Loucy (cell line): ENCODE results near the gene ZFAND3.

ENCODE experiments used
- H2AFZ ChIP-seq: fragments of 200-600 bp; sonication (generic); 2 replicates; pipeline ENCODE4 v1.6.0; 2016; ENCODE audit warnings: antibody characterized with exemption, mild to moderate bottlenecking, low read length, moderate library complexity
- H3F3A ChIP-seq: fragments of 200-600 bp; 2 replicates; pipeline ENCODE4 v1.6.0; 2016; ENCODE audit warnings: antibody characterized with exemption, low read depth, mild to moderate bottlenecking
- H3K27me3 ChIP-seq: fragments of 200-600 bp; sonication (generic); 2 replicates; pipeline ENCODE4 v1.6.1; 2014; ENCODE audit warnings: low read length, mild to moderate bottlenecking; ENCODE audit not compliant: insufficient read depth, poor library complexity, severe bottlenecking
- H3K36me3 ChIP-seq: fragments of 200-600 bp; sonication (generic); 2 replicates; pipeline ENCODE4 v1.6.1; 2016; ENCODE audit warnings: low read length; ENCODE audit not compliant: insufficient read depth
- H3K4me1 ChIP-seq: fragments of 200-600 bp; sonication (generic); 2 replicates; pipeline ENCODE4 v1.5.1; 2014; ENCODE audit warnings: low read length, mild to moderate bottlenecking; ENCODE audit not compliant: insufficient read depth, poor library complexity, severe bottlenecking
- H3K4me2 ChIP-seq: fragments of 200-600 bp; sonication (generic); 2 replicates; pipeline ENCODE4 v1.6.0; 2014; ENCODE audit warnings: antibody characterized with exemption, low read length, low read depth, mild to moderate bottlenecking; ENCODE audit not compliant: poor library complexity, severe bottlenecking
- H3K4me3 ChIP-seq: fragments of 200-600 bp; sonication (generic); 2 replicates; pipeline ENCODE4 v1.5.1; 2014; ENCODE audit warnings: low read length, mild to moderate bottlenecking, mixed read lengths; ENCODE audit not compliant: poor library complexity, severe bottlenecking
- H3K79me2 ChIP-seq: fragments of 200-600 bp; sonication (generic); 2 replicates; pipeline ENCODE4 v1.6.1; 2014; ENCODE audit warnings: low read length; ENCODE audit not compliant: insufficient read depth
- H3K9ac ChIP-seq: fragments of 200-600 bp; sonication (generic); 2 replicates; pipeline ENCODE4 v1.6.0; 2014; ENCODE audit warnings: mild to moderate bottlenecking, low read depth, low read length, moderate library complexity; ENCODE audit not compliant: poor library complexity, severe bottlenecking
- H3K9me2 ChIP-seq: fragments of 200-600 bp; sonication (generic); replicated peaks from 2 replicates; pipeline ENCODE4 v1.6.1; 2016; ENCODE audit warnings: low read depth, low read length, mixed read lengths
- H3K9me3 ChIP-seq: fragments of 200-600 bp; sonication (generic); 2 replicates; pipeline ENCODE4 v1.6.1; 2014; ENCODE audit warnings: mild to moderate bottlenecking, antibody characterized with exemption, low read length, low read depth; ENCODE audit not compliant: insufficient read depth
- H4K20me1 ChIP-seq: fragments of 200-600 bp; sonication (generic); 2 replicates; pipeline ENCODE4 v1.6.0; 2014; ENCODE audit warnings: antibody characterized with exemption, low read length, mild to moderate bottlenecking; ENCODE audit not compliant: insufficient read depth, poor library complexity, severe bottlenecking
- EZH2phosphoT487 ChIP-seq: fragments of 200-600 bp; IDR thresholded peaks from 2 replicates; pipeline ENCODE4 v1.6.1; 2018; ENCODE audit warnings: antibody characterized with exemption, mild to moderate bottlenecking, moderate library complexity, borderline replicate concordance
- TF ChIP-seq, protein P1 (sequence below): fragments of 200-600 bp; sonication (generic); conservative IDR thresholded peaks from 2 replicates; pipeline ENCODE4 v1.5.1; 2014; ENCODE audit warnings: mild to moderate bottlenecking, antibody characterized with exemption, low read length

The ZFAND3 gene

DNA sequence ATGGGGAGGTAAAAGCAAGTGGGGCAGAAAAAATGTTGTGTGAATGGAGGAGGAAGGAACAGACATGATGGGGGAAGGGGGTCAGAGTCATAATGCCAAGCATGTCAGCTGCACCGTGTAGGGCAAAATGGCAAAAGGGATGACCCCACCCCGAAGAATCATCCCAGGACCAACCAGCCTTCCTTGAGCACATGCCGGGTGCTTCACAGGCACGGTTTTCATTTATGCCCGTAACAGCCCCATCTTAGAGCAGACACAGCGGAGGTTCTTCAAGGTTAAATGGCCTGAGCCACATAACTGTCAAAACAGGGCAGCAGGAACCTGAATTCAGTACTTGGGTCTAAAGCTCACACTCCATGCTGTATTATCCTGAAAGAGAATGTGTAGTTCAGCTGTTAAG lies 322.2 kb downstream of the ZFAND3 start:
- Histone ChIP-seq H3K9ac (no peak overlapping the region), H3F3A (no peaks in the 10 kb centered on the region), H3K9me2 (no peaks in the 10 kb centered on the region), H3K4me3 (no peak overlapping the region), H3K79me2 (peaks cover 11% of the 10 kb centered on the region; the same call in 1 of the 2 replicates), H4K20me1 (no peaks in the 10 kb centered on the region), H3K9me3 (no peaks in the 10 kb centered on the region), H2AFZ (no peak overlapping the region), H3K4me2 (no peak overlapping the region), H3K36me3 (peaks cover 9% of the 10 kb centered on the region; the same call in 1 of the 2 replicates), H3K27me3 (no peaks in the 10 kb centered on the region), H3K4me1 (no peaks in the 10 kb centered on the region)
- TF ChIP-seq EZH2phosphoT487: no peak
- TF ChIP-seq, protein P1, sequence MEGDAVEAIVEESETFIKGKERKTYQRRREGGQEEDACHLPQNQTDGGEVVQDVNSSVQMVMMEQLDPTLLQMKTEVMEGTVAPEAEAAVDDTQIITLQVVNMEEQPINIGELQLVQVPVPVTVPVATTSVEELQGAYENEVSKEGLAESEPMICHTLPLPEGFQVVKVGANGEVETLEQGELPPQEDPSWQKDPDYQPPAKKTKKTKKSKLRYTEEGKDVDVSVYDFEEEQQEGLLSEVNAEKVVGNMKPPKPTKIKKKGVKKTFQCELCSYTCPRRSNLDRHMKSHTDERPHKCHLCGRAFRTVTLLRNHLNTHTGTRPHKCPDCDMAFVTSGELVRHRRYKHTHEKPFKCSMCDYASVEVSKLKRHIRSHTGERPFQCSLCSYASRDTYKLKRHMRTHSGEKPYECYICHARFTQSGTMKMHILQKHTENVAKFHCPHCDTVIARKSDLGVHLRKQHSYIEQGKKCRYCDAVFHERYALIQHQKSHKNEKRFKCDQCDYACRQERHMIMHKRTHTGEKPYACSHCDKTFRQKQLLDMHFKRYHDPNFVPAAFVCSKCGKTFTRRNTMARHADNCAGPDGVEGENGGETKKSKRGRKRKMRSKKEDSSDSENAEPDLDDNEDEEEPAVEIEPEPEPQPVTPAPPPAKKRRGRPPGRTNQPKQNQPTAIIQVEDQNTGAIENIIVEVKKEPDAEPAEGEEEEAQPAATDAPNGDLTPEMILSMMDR: no peak

DNA sequence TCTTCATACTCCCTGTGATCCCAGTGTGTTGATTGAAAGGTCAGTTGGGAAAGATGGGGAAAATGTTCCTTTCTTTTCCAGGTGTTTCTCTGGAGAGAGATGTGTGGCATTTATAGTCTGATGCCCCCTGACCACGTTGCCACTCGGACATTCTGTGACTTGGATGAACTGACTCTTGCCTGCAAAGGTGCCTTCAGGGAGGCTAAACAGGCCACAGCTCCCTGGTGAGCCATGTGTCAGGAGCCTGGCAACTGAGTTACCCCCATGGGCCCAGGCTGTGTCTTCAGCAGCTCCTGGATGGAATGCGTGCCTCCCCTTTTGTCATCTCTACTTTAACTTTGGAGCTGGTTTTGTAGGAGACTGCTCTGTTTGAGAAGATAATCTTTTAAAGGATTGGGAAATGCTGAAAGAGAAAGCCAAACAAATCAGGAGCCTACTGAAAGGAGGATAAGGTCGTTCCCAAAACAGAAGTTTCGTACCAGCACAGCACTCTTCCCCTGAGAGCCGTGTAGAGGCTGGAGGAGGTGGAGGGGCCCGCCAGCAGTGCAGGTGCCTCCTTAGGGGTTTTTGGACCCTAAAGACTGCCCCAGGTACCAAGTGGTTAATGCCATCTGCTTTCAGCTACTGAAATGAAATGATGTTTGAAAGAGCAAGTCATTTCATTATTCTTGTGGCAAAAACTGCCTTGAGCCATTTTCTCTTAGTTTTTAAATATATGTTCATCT lies 322.8 kb downstream of the ZFAND3 start:
- no peak overlapping the region for H2AFZ ChIP-seq
- no peaks in the 10 kb centered on the region for H3K9me3 ChIP-seq
- no peaks in the 10 kb centered on the region for H3K27me3 ChIP-seq
- TF ChIP-seq, protein P1: no peak
- TF ChIP-seq EZH2phosphoT487: no peak
- no peaks in the 10 kb centered on the region for H3K4me1 ChIP-seq
- no peak overlapping the region for H3K4me3 ChIP-seq
- no peaks in the 10 kb centered on the region for H3F3A ChIP-seq
- H3K9ac ChIP-seq: no peak overlapping the region
- no peak overlapping the region for H3K4me2 ChIP-seq
- H3K79me2 ChIP-seq: peaks cover 11% of the 10 kb centered on the region; the same call in 1 of the 2 replicates
- no peaks in the 10 kb centered on the region for H3K9me2 ChIP-seq
- no peaks in the 10 kb centered on the region for H4K20me1 ChIP-seq
- peaks cover 9% of the 10 kb centered on the region; the same call in 1 of the 2 replicates for H3K36me3 ChIP-seq

DNA sequence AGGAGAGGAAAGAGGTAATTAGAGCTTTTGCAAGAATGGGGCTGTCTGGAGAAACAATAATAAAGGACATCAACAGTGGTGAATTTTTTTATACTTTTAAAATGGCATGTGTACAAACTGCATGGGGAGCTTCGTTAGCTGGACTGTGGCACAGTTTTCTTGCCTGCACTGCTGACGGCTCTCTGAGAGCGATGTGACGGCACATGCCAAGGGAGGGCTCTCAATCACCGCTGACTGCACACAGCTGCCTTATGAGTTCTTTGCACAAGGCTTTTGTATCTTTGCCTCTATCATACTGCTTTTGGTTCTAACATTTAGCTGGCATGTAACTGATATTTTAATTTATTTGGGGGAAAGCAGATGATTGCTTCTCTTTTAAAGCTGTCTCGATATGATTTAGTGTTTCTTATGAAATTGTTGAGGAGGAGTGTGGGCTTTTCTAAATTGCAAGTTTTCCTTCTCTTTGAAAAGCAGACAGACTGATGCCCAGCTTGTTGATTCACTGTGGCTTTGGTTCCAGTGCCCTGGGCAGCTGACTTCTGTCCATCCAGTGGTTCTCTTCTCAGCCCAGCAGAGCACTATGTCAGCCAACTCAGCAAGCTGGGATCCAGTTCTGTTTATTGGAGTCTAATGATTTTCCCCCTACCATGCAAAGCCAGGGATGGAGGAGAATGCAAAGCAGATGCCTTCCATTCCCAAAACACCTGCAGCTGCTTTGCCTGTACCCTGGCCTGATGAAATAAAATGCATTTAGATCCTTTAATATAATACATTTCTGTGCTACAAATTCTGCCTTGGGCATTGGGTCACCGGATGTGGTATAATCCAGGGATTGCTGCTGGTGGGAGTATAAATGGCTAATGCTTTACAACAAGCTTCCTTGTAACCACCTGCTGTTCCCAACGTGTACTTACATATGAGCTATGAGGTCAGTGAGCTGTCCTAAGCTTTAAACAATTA lies 323.9 kb downstream of the ZFAND3 start:
- Histone ChIP-seq H2AFZ (no peak overlapping the region), H3K36me3 (peaks cover 9% of the 10 kb centered on the region; the same call in 1 of the 2 replicates), H3K4me3 (no peak overlapping the region), H3K79me2 (peaks cover 11% of the 10 kb centered on the region; the same call in 1 of the 2 replicates), H3K9me2 (no peaks in the 10 kb centered on the region), H3K4me2 (no peak overlapping the region), H3K9me3 (no peaks in the 10 kb centered on the region), H4K20me1 (no peaks in the 10 kb centered on the region), H3K4me1 (no peaks in the 10 kb centered on the region), H3K9ac (no peak overlapping the region), H3K27me3 (no peaks in the 10 kb centered on the region), H3F3A (no peaks in the 10 kb centered on the region)
- no peak for TF ChIP-seq EZH2phosphoT487
- TF ChIP-seq, protein P1: no peak
